NOMO-1 (cell line): ENCODE measurements around the gene HACL1.
A peak's percentile ranks its signal among the peaks of the same experiment; 100 is the strongest.
"Not testable (repeated sequence)": the region's sequence is repeated elsewhere in the genome, so short reads cannot be mapped to it uniquely, and the experiment has no call there.

Source experiments
- DNase-seq, 2 experiments: peaks; one replicate each; lab custom pipeline; 2025; ENCODE audit not compliant: unreplicated experiment in 2 of 2; lab: John Stamatoyannopoulos, UW

HACL1 gene

DNA sequence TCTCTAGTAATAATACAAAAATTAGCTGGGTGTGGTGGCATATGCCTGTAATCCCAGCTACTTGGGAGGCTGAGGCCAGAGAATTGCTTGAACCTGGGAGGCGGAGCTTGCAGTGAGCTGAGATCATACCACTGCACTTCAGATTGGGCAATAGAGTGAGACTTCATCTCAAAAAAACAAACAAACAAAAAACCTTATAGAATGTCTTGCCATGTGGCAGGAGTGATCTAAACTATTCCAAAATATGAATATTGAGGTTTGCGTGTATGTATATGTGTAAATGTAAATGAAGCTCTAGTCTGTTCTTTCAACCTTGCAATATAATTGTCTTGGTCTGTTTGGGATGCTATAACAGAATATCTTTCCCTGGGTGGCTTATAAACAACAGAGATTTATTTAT is 68.8 kb downstream of the HACL1 start:
- DNase-seq: not testable (repeated sequence)

DNA sequence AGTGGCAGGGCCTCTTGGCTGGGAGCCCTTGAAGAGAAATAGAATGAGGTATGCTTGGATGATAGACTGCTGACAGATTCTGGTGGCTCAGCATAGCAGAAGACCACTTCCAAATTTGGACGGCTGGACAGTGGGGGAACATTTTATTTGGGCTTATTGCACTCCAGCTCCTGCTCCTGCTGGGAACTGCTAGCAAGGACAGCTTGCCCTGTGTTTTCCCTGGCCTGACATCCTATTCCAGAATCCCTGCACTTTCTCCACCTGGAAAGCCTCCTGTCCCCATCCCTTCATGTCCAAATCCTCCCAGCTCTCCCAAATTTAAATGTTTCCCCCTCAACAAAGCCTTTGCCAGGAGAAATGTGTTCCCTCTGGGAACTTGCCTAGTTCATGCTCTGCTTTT is 70.0 kb downstream of the HACL1 start:
- DNase-seq: no peak

DNA sequence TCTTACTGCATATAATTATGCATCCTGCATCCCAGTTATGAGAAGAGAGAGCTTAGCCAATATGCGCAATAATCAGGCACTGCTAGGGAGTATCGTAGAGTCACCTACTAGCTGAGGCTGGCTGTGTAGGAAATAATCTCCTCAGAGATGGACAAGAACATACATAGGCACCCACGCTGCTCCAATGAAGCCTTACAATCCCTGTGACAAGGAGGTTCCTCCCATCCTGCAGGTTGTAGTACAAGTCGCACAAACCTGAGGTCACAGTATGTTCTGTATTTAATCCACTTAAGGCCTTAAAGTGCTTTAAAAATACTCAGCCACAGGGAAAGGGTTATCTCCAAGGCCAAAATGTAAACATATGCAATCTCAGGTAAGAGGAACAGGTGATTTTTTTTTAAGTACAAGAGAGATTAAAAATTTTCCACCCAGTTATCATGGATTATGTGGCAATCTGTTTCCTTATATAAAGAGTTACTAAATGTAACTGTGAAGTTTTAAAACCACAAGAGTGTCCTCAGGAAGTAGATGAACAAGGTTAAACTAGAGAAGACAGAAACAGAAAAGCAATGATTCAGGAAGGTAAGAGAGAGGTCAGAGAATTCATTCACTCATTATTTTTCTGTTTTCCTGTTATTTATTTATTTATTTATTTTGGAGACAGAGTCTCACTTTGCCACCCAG is 72.4 kb downstream of the HACL1 start:
- DNase-seq: peak in 1 of 2 experiments; percentile 70

DNA sequence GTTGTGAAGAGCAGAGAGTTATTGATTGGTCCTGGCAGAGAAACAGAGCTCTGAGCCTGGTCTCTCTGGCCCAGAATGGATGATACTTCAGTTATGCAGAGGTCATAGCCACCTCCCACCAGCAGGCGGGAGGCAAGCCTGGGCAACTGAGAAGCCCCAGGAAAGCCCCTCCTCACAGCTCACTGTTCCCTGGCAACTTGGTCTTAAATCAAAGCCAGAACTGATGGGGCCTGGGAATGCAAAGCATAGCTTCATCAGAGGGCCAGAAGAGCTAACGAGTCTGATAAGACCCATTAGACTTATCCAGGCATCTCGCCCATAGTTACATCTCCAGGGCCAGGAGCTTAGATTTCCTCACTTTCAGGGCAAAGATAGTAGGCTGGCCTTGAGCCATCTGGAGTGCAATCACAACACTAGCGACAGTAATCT is 74.3 kb downstream of the HACL1 start:
- no peak for DNase-seq

DNA sequence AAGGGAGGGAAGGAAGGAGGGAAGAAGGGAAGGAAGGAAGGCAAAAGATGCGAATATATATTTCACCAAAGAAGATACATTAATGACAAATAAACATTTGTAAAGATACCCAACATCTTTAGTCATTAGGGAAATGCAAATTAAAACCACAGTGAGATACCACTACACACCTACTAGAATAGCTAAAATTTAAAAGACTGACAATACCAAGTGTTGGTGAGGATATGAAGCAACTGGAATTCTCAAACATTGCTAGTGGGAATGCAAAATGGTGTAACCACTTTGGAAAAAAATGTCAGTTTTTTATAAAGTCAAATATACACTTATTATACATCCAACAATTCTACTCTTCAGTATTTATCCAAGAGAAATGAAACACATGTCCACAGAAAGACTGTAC is 75.6 kb downstream of the HACL1 start:
- DNase-seq: no peak

DNA sequence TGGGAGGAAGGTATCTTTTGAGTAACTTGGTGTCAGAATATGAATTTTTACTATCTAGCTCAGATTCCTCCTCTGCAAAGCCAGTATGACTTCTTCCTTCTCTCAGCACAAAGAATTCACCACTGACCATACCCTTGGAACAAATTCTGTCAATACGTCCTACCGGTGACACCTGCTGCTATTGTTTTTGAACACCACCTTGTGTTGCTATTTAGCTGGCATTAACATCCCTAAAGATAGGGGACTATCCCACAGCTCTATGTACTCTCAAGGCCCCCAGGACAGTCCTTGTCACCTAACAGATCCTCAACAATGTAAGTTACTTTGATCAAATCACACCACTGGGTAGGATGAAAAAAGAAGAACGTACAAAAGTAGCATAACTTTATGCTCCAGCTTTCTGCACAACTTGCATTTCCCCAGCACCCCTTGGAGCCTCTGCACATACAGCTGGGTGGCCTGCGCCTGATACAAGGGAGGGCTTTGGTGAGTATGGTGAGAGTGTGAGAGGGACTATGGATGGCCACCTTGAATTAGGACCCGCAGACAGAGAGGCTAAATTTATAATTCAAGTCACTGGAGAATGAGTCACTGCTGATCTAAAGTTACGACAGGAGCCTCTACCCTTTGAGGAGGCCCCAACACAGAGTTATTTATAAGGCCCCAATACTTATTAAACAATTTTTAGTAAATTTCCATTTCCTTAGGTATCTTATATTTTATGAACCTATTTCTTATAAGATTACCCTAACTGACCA is 77.5 kb downstream of the HACL1 start:
- DNase-seq: peak; percentile 37 to 57

DNA sequence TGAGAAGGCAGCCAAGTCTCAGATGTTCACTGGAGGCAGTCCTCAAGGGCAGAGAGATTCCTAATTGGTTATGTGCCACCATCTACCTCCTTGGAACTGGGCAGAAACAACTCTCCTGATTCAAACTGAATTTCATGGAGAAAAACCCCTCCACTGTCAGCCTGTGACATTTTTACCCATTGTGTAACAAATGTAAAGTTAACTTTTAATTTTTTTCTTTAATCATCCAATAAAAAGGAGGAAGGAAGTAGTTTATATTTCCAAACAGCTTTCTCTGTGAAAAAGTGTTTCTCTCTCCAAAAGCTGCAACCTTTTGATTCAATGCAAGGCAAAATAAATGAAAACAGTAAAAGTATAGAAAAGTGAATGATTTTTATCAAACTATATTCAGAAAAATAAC is 79.4 kb downstream of the HACL1 start:
- DNase-seq: peak in 1 of 2 experiments; percentile 51

DNA sequence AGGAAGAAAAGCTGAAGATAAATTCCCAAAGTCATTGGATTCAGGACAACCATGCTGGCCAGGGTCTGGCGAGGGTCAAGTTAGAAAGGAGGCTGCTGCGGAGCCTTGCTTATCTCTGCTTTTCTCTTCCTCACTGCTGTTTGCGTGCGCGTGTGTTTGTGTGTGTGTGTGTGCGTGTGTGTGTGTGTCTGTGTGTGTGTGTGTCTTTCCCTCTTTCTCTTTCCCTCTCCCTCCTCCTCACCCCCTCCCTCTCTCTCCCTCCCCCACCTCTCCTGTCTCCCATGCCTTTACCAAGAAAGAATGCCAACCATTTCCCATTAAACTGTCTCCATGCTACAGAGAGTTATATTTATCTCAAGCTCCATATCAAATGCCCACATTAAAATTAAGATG is 79.8 kb downstream of the HACL1 start, which contains the start of gene COLQ:
COLQ (minus strand) TSS at position 134 of the 393 bp plus-strand sequence; CDS start at position 53, 81 bp downstream.
- no peak for DNase-seq

DNA sequence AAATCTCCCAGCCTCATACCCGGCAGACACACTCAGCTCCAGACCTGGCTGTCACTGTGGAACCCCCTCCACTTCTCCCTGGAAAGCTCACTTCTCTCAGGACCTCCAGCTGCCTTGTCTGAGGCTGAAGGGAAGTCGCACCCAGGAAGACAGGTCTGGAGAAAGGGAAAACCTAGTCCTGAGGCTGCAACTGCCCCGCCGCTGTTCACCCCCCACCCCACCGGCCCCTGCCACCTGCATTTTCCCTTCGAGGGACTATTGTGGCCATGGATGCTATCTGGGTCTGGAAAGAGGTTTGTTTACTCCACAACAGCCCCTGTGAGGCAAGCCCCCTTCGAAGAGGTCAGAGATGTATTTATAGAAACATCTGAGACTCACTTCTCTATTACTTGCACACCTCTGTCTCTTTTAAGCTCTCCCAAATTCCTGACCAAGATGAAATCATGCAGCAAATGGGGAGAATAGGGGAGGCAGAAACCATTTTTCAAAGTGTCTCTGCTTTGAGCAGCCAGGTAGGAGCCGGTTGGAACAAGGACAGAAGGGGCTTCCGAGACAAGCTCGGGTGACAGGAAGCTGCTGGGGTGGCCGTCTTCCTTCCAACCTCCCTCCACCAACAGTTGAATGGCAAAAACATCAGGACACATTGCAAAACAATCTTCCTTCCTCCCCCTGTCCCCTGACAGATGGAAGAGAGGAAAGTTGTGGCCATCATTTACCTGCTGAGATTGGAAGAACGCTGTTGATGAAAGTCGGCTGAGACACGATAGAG is 80.4 kb downstream of the HACL1 start:
- peak; percentile 24 to 39 for DNase-seq

DNA sequence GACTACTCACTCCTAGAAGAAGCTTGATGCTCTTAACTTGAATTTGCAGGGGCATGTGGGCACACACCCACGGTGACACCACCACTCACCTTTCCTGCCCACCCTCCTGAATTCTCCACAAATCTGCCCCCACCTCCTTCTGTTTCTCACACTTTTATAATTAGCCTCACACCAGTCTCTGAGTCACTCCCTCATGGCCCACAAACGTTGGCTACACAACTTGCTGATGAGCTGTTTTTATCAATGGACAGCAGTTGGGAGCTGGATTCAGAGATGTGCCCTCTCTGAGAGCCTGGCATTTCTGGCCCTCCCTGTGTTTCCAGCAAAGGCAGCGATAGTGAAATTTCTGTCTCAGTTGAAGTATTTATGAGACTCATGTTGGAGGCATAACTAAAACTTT is 81.2 kb downstream of the HACL1 start:
- DNase-seq: peak in 1 of 2 experiments; percentile 7

DNA sequence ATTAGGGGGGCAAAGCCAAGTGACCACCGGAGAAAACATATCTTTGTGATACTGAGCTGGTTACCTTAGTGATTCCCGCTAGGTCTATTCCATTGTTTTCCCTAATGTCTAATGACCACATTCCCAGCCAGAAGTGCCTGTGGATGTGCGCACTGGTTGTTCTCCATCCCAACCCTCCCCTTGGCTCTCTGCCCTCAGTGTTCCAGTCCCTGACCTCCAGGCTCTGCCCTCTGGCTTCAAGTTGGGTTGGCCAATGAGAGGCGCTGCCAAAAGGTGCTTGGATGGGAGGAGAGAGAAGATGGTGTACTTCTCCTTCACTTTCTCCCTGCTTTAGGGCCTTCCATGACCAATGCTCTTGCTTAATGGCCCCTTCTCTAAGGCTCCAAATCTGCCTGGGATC is 82.3 kb downstream of the HACL1 start:
- no peak for DNase-seq

DNA sequence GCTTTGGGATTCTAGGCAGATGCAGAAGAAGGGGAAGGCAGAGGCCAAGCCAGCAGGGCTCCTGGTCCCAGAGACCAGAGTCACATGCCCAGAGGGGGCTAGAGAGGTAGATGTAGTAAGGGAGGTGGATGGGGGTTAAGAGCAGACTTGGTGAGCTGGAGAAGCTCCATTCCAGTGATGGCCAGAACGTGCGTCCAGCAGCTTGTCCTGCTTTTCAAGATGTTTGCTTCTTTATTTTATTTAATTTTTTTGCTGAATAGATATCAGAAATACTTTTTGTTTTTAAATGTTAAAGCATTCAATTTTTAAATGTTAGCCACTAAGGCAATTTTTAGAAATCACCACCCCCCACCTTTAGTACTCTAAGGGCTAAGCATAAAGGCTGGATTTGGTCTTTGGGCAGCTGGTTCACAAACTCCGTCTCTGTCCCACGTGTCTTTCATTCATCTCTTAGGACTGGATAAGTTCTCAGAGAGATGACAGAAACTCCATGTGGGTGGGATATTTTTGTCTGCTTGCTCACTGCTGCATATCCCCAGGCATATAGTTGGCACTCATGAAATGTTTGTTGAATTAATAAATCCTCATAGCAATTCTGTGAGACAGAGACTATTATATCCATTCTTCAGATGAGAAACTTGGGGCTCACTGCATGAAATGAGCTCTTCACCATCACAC is 86.6 kb downstream of the HACL1 start:
- no peak for DNase-seq

DNA sequence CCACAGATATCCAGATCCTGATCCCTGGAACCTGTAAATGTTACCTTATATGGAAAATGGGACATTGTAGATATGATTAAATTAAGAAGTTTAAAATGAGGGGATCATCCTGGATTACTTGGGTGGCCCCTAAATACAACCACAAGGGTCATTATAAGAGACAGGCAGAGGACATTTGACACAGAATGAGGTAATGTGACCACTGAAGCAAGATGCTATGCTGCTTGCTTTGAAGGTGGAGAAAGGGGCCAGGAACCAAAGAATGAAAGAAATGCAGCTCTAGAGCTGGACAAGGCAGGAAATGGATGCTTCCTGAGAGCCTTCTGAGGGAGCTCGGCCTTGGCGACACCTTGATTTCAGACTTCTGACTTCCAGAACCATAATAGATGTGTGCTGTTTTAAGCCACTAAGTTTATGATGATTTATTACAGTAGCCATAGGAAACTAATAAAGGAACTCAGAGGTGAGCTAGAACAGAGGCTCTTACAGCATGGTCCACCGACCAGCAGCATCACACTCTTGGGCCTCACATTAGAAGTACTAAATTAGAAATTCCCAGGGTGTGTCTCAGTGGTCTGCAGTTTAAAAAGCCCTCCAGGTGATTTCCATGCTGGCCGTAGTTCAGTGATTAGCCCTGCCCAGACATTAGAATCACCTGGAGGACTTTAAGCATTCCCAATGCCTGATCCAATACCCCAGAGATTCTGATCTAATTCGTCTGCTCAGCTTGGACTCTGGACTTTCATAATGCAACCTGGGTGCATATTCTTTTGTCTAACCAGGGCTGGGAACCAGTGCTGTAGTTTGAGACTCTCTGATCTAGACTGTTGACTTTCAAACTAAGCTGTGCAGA is 87.3 kb downstream of the HACL1 start:
- no peak for DNase-seq

DNA sequence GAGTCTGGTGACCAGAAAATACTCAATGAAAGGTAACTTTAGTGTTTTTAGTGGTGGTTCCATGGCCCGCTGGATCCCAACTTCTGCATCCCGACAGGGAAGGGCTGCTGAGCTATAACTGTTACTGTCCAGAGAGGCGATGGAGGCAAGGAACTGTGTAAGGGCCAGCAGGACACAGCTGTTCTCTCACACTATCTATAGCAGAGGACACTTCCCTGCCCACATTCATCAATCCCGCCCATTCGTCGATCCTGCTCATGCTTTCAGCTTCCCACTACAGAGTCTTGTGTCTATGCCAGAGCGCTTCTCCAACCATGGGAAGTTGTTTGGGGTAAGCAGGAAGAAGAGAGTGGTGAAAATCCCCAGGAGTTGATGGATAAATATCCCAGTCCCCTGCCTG is 88.3 kb downstream of the HACL1 start:
- no peak for DNase-seq

DNA sequence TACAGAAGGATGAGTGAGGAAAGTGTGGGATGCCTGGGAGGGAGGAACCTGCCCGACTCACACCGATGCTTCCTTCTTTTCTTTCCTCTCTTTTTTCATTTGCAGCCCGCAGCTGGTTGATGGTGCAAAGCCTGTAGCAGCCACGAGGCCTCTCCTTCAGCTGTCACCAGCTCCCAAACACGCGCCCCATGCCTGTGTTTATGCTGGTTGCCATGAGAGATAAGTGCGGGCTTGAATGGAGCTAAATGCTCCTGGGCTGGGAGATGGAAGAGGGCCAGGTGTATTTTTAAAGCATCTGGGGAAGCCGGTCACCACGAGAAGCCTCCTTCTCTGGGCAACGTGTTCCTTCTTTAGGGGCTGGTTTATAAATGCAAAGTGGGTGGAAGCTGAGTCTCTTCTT is 89.2 kb downstream of the HACL1 start:
- no peak for DNase-seq

DNA sequence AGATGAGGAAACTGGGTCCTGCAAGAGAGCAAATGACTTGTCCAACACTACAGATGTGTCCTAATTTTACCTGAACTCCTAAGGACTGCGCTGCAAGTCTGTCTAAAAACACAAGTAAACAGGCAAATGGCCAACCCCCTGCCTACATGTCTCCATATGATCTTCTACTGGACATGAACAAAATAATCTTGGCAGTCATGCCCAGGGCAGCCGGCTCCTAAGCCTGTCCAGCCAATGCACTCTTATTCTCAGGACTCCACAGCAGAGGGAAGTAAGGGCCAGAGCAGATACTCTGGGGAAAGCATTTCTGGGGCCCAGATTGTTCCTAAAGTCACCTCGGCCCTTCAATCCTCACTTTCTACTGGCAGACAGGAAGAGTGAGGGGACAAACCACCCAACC is 90.2 kb downstream of the HACL1 start:
- DNase-seq: no peak
